CD14-positive monocyte (primary cell): ENCODE results near the gene RARRES2. TPM values are rescaled to one million over a fixed set of nuclear protein-coding genes. Genes with fewer than 3 reads are reported as not detected.

Source experiments
- DNase-seq, 3 donors: peaks; one replicate each; pipeline ENCODE4 v3.0.0-alpha.2; 2011 to 2022
- H2AFZ ChIP-seq: 2 replicates; pipeline ENCODE4 v1.6.0; 2012; ENCODE audit warnings: mild to moderate bottlenecking, low read depth, low read length, inconsistent platforms; ENCODE audit not compliant: insufficient read depth, poor library complexity, severe bottlenecking
- H3K27ac ChIP-seq, 2 donors: 1 replicate in 1 of 2; 2 replicates in 1 of 2; pipeline ENCODE4 v1.5.1; 2012 to 2013; ENCODE audit warnings: low read length in 2 of 2, control low read depth in 1 of 2, inconsistent platforms in 1 of 2, low read depth in 1 of 2, mild to moderate bottlenecking in 1 of 2
- H3K27me3 ChIP-seq, 2 donors: one replicate each; pipeline versions ENCODE4 v1.6.0 to v1.6.1; 2011 to 2013; ENCODE audit warnings: low read length in 2 of 2; ENCODE audit not compliant: control insufficient read depth in 2 of 2, insufficient read depth in 2 of 2
- H3K36me3 ChIP-seq, 2 donors: replicated peaks in 1 of 2; 1 replicate in 1 of 2; 2 replicates in 1 of 2; pipeline versions ENCODE4 v1.5.1 to v1.6.1; 2012 to 2013; ENCODE audit warnings: low read length in 2 of 2, control low read depth in 1 of 2, inconsistent platforms in 1 of 2, mild to moderate bottlenecking in 1 of 2; ENCODE audit not compliant: insufficient read depth in 2 of 2, control insufficient read depth in 1 of 2
- H3K4me1 ChIP-seq, 2 donors: 1 replicate in 1 of 2; 2 replicates in 1 of 2; pipeline versions ENCODE4 v1.5.1 to v1.6.1; 2012 to 2013; ENCODE audit warnings: low read length in 2 of 2, control low read depth in 1 of 2, inconsistent platforms in 1 of 2, mild to moderate bottlenecking in 1 of 2, moderate library complexity in 1 of 2; ENCODE audit not compliant: insufficient read depth in 2 of 2, control insufficient read depth in 1 of 2
- H3K4me2 ChIP-seq: replicated peaks from 2 replicates; pipeline ENCODE3; 2012; ENCODE audit warnings: low read length, moderate library complexity, mild to moderate bottlenecking; ENCODE audit not compliant: poor library complexity, severe bottlenecking; ENCODE audit errors: extremely low read depth
- H3K4me3 ChIP-seq, 3 experiments: fragments of 200-600 bp in 1 of 3; sonication (generic) in 1 of 3; replicated peaks in 1 of 3; 1 replicate in 2 of 3; 2 replicates in 1 of 3; pipeline ENCODE4 v1.5.1; 2011 to 2013; ENCODE audit warnings: low read length in 3 of 3, mild to moderate bottlenecking in 3 of 3, control low read depth in 2 of 3, low read depth in 2 of 3, inconsistent platforms in 1 of 3, moderate library complexity in 1 of 3
- H3K79me2 ChIP-seq: 2 replicates; pipeline ENCODE4 v1.6.0; 2012; ENCODE audit warnings: mild to moderate bottlenecking, control low read depth, inconsistent platforms, low read length, moderate library complexity; ENCODE audit not compliant: insufficient read depth
- H3K9ac ChIP-seq: 2 replicates; pipeline ENCODE4 v1.6.0; 2017; ENCODE audit warnings: low read length, mild to moderate bottlenecking; ENCODE audit not compliant: insufficient read depth, poor library complexity, severe bottlenecking
- H3K9me3 ChIP-seq, 2 donors: replicated peaks in 1 of 2; 1 replicate in 1 of 2; 2 replicates in 1 of 2; pipeline versions ENCODE4 v1.5.1 to v1.6.1; 2012 to 2013; ENCODE audit warnings: low read length in 2 of 2, control low read depth in 1 of 2; ENCODE audit not compliant: control insufficient read depth in 1 of 2, insufficient read depth in 1 of 2
- H4K20me1 ChIP-seq: 2 replicates; pipeline ENCODE4 v1.6.0; 2012; ENCODE audit warnings: mild to moderate bottlenecking, low read length, control low read depth, moderate library complexity; ENCODE audit not compliant: insufficient read depth
- H3K27ac Mint-ChIP-seq, 7 donors: one replicate each; pipeline ENCODE4 v1.8.0; 2020; ENCODE audit warnings: mild to moderate bottlenecking in 7 of 7, mixed read lengths in 7 of 7, moderate library complexity in 6 of 7, inconsistent platforms in 2 of 7
- H3K27me3 Mint-ChIP-seq, 3 donors: one replicate each; pipeline ENCODE4 v1.8.0; 2021 to 2022; ENCODE audit warnings: low read depth in 3 of 3, mild to moderate bottlenecking in 3 of 3, mixed read lengths in 3 of 3, moderate library complexity in 3 of 3, inconsistent platforms in 1 of 3
- H3K36me3 Mint-ChIP-seq, 2 donors: one replicate each; pipeline ENCODE4 v1.8.0; 2020; ENCODE audit warnings: mixed read lengths in 2 of 2, inconsistent platforms in 1 of 2, mild to moderate bottlenecking in 1 of 2
- H3K4me1 Mint-ChIP-seq: one replicate; pipeline ENCODE4 v1.8.0; 2020; ENCODE audit warnings: mild to moderate bottlenecking, mixed read lengths
- H3K4me3 Mint-ChIP-seq, 2 donors: one replicate each; pipeline ENCODE4 v1.8.0; 2020; ENCODE audit warnings: mild to moderate bottlenecking in 2 of 2, mixed read lengths in 2 of 2, moderate library complexity in 1 of 2
- H3K9me3 Mint-ChIP-seq, 7 donors: one replicate each; pipeline ENCODE4 v1.8.0; 2020 to 2022; ENCODE audit warnings: mixed read lengths in 7 of 7, mild to moderate bottlenecking in 6 of 7, moderate library complexity in 6 of 7, inconsistent platforms in 2 of 7
- WGBS: methylation state at CpG from one replicate; pipeline ENCODE4 v1.1.5; 2013; ENCODE audit warnings: missing lambda C conversion rate; ENCODE audit not compliant: insufficient coverage; 5-methylcytosine and 5-hydroxymethylcytosine counted together
- intact Hi-C, 2 donors: fragments of 100-400 bp; cut with micrococcal nuclease; formaldehyde crosslinking; loops; one replicate each; pipeline versions ENCODE4 v1.15.0 to v1.15.1; 2023
- polyA plus RNA-seq, 3 donors: library from polyadenylated mRNA; depleted of rRNA in 1 of 3; unstranded in 2 of 3; stranded (reverse) in 1 of 3; fragments of 300-500 nt in 2 of 3; fragments of >200 nt in 1 of 3; fragmentation: Illumina TruSeq in 2 of 3; gene quantifications; 1 replicate in 2 of 3; 2 replicates in 1 of 3; pipeline ENCODE4 v1.2.3, GENCODE V29; 2012 to 2021
- TF ChIP-seq, protein P1 (sequence below): fragments of 200-600 bp; IDR thresholded peaks from one replicate; pipeline ENCODE4 v1.8.0; 2022; ENCODE audit warnings: antibody characterized with exemption, mild to moderate bottlenecking

The RARRES2 gene
- polyA plus RNA-seq, 3 donors, result not detected

DNA sequence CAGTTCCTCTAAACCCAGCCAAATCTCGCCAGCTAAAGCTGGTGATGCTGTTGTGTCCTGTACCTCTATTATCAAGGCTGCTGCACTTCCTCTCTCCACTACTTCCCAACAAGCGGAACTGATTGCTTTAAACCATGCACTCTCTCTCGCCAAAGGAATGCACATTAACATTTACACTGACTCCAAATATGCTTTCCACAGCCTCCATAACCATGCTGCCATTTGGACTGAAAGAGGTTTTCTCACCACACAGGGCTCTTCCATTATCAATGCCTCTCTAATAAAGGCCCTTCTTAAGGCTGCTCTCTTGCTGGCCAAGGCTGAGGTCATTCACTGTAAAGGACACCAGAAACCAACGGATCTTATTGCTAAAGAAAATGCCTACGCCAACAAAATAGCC lies 29.7 kb downstream of the RARRES2 start:
- intact Hi-C loops, result no loop called here
- WGBS, result 93% methylated on average over 3 of the region's 5 CpGs

DNA sequence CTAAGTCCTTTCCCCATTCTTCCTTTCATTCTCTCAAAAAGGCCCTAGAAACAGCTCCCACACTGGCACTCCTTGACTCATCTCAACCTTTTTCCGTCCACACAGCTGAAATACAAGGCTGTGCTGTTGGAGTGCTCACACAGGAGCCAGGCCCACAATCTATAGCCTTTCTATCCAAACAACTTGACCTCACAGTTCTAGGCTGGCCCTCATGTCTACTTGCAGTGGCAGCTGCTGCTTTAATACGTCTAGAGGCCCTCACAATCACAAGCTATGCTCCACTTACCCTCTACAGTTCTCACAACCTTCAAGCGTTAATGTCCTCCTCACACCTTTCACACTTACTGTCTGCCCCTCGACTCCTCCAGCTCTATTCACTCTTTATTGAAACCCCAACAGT lies 30.3 kb downstream of the RARRES2 start:
- Histone ChIP-seq H3K4me2 (no peak overlapping the region), H3K4me3 (no peak overlapping the region), H3K27ac (no peak overlapping the region), H3K9ac (no peak overlapping the region), H3K27me3 (no peaks in the 10 kb centered on the region), H3K36me3 (no peaks in the 10 kb centered on the region), H3K79me2 (no peaks in the 10 kb centered on the region), H2AFZ (no peak overlapping the region), H4K20me1 (no peaks in the 10 kb centered on the region), H3K9me3 (no peaks in the 10 kb centered on the region), H3K4me1 (peaks cover 0 to 3% of the 10 kb centered on the region in 2 donors)
- H3K4me3 Mint-ChIP-seq, result no peak overlapping the region
- DNase-seq, result no peak
- H3K27ac Mint-ChIP-seq, result no peak overlapping the region
- H3K9me3 Mint-ChIP-seq, result peaks cover 0 to 12% (median 5%) of the 10 kb centered on the region in 7 donors
- H3K4me1 Mint-ChIP-seq, result peaks cover 9% of the 10 kb centered on the region
- intact Hi-C loops, result no loop called here
- no peaks in the 10 kb centered on the region for H3K36me3 Mint-ChIP-seq
- TF ChIP-seq, protein P1, sequence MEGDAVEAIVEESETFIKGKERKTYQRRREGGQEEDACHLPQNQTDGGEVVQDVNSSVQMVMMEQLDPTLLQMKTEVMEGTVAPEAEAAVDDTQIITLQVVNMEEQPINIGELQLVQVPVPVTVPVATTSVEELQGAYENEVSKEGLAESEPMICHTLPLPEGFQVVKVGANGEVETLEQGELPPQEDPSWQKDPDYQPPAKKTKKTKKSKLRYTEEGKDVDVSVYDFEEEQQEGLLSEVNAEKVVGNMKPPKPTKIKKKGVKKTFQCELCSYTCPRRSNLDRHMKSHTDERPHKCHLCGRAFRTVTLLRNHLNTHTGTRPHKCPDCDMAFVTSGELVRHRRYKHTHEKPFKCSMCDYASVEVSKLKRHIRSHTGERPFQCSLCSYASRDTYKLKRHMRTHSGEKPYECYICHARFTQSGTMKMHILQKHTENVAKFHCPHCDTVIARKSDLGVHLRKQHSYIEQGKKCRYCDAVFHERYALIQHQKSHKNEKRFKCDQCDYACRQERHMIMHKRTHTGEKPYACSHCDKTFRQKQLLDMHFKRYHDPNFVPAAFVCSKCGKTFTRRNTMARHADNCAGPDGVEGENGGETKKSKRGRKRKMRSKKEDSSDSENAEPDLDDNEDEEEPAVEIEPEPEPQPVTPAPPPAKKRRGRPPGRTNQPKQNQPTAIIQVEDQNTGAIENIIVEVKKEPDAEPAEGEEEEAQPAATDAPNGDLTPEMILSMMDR, result no peak
- WGBS, result 95% methylated on average over 4 of the region's 4 CpGs
- H3K27me3 Mint-ChIP-seq, result peaks cover 0 to 1% (median 0%) of the 10 kb centered on the region in 3 donors

More for the DNA sequence above, 29.7 kb downstream of the RARRES2 start:
- H3K36me3 Mint-ChIP-seq, result no peaks in the 10 kb centered on the region
- peaks cover 0 to 1% (median 0%) of the 10 kb centered on the region in 3 donors for H3K27me3 Mint-ChIP-seq
- no peak overlapping the region for H3K4me3 ChIP-seq
- H4K20me1 ChIP-seq, result no peaks in the 10 kb centered on the region
- H3K9ac ChIP-seq, result no peak overlapping the region
- H3K27ac Mint-ChIP-seq, result no peak overlapping the region
- no peak for DNase-seq
- no peak overlapping the region for H2AFZ ChIP-seq
- peaks cover 0 to 3% of the 10 kb centered on the region in 2 donors for H3K4me1 ChIP-seq
- TF ChIP-seq, protein P1, result no peak
- no peak overlapping the region for H3K4me3 Mint-ChIP-seq
- H3K27ac ChIP-seq, result no peak overlapping the region
- peaks cover 0 to 12% (median 5%) of the 10 kb centered on the region in 7 donors for H3K9me3 Mint-ChIP-seq
- no peaks in the 10 kb centered on the region for H3K27me3 ChIP-seq
- no peaks in the 10 kb centered on the region for H3K36me3 ChIP-seq
- H3K4me2 ChIP-seq, result no peak overlapping the region
- no peaks in the 10 kb centered on the region for H3K9me3 ChIP-seq
- peaks cover 9% of the 10 kb centered on the region for H3K4me1 Mint-ChIP-seq
- H3K79me2 ChIP-seq, result no peaks in the 10 kb centered on the region
